OCI-LY3 (cell line): ENCODE results near the gene CEACAM18.

Experiments
- EZH2phosphoT487 ChIP-seq: fragments of 200-600 bp; shearing (Covaris generic); IDR thresholded peaks from 2 replicates; pipeline ENCODE4 v1.6.1; 2018; ENCODE audit warnings: antibody characterized with exemption, mixed run types, low read depth
- TF ChIP-seq, protein P1 (sequence below): fragments of 200-600, 300-600 bp; sonication (generic); IDR thresholded peaks from 2 replicates; pipeline ENCODE4 v1.5.1; 2014; ENCODE audit warnings: antibody characterized with exemption, low read length, low read depth

DNA sequence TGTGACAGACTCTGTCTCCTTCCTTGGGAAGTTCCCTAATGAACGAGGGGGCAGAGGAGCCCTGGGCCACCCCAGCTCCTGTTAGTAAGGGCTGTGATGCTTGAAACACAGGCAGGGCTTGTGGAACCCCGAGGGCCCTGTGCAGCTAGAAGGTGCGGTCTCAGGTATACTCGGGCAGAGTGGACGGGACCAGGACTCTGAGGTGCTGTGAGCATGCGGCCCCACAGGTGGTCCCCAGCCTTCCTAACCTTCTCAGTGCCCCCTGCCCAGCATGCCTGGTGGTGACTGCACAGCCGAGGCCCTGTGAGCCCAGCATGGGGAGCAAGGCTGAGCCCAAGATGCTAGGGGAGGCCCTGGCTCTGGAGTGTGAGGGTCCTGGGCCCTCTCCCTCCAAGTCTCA is 16.1 kb upstream of the CEACAM18 start:
- TF ChIP-seq, protein P1, sequence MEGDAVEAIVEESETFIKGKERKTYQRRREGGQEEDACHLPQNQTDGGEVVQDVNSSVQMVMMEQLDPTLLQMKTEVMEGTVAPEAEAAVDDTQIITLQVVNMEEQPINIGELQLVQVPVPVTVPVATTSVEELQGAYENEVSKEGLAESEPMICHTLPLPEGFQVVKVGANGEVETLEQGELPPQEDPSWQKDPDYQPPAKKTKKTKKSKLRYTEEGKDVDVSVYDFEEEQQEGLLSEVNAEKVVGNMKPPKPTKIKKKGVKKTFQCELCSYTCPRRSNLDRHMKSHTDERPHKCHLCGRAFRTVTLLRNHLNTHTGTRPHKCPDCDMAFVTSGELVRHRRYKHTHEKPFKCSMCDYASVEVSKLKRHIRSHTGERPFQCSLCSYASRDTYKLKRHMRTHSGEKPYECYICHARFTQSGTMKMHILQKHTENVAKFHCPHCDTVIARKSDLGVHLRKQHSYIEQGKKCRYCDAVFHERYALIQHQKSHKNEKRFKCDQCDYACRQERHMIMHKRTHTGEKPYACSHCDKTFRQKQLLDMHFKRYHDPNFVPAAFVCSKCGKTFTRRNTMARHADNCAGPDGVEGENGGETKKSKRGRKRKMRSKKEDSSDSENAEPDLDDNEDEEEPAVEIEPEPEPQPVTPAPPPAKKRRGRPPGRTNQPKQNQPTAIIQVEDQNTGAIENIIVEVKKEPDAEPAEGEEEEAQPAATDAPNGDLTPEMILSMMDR: no peak
- no peak for TF ChIP-seq EZH2phosphoT487
